Measurements from ENCODE around the gene DDX27.
A peak's percentile ranks its signal among the peaks of the same experiment; 100 is the strongest.

Gene DDX27

DNA sequence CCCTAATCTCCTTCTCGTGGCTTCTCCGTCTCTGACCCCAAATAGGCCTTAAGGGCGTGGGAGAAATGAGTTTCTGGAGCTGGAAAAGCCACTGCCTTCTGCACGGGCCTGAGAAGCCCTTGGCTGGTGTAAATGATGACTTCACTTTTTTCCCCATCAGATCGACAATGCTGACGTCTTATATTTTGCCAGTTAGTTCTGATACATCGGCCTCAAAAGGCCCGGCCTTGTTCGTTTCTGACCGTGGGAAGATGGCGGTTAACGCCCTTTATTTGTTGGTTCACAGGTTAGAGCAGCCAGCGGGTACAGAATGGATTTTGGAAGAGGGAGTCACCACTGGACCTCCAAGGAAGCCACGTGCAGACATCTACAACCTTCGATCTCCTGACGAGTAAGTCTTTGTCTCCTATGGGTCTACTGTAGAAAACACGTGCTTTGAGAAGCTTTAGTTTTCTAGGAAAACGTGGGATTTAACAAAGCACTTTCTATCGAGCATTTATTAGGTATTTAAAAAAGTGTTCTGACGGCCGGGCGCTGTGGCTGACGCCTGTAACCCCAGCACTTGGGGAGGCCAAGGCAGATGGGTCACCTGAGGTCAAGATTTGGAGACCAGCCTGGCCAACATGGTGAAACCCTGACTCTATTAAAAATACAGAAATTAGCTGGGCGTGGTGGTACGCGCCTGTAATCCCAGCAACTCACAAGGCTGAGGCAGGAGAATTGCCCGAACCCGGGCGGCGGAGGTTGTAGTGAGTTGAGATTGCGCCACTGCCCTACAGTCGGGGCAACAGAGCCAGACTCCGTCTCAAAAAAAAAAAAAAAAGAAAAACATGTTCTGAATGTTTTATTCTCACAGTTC lies 59.8 kb downstream of the DDX27 start:
- peak; percentile 66 for DNase-seq

DNA sequence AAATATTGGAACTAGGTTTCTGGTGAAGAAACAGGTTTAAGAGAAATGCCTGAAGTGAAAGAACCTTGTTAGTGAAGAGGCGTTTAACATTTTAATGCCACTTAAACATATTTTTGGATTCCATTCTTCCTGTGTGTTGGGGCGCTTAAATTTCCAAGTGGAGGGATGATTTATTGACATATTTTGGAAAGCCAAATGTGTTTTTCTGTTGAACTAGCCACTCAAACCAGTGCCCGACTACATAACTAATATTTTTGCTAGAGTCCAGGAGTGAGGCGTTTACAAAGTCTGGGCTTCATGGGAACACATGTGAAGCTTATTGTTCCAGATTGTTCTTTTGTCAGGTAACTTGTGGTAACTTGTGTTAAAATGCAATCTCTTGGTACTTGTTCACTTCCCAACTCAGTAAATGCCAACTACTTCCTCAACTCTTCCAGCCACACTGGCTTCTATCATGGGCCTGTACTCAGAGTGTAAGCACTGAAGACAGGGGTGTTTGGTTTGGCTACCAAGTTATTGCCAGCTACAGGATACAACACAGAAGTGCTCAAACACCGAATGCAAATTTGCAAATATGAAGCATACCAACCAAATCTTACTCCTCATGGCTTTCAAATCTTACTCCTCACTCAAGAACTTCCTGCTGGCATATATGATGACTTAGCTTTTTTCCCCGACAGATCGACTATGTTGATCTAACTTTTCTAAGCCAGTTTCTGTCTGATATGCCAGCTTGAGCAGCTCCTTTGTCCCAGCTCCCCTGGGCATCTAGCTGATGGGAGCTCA lies 60.7 kb downstream of the DDX27 start:
- DNase-seq, result no peak

DNA sequence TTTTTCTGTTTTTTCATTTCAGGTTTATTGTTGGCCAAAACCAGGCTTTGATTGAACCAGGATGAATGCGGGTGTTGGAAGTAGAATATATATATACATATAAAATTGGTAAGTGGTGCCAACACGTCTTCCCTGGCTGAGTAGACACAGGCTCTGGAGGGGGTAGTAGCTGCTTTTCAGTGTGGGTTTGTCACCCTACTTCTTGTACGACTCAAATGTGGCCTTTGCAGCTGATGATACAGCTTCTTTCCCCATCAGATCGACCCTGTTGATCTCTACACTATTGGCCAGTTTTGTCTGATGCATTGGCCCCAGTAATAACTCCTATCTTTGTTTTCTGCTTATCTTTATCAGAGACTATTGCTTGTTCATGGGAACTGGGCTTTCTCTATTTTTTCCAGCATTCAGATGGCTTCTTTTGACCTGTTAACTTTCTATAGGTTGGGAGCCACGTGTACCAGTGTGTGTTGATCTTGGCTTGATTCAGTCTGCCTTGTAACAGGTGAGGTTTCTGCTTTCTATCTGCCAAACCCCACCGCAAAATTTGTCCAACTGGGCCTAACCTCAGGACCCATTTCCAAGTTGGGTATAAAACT lies 61.3 kb downstream of the DDX27 start:
- no peak for DNase-seq

DNA sequence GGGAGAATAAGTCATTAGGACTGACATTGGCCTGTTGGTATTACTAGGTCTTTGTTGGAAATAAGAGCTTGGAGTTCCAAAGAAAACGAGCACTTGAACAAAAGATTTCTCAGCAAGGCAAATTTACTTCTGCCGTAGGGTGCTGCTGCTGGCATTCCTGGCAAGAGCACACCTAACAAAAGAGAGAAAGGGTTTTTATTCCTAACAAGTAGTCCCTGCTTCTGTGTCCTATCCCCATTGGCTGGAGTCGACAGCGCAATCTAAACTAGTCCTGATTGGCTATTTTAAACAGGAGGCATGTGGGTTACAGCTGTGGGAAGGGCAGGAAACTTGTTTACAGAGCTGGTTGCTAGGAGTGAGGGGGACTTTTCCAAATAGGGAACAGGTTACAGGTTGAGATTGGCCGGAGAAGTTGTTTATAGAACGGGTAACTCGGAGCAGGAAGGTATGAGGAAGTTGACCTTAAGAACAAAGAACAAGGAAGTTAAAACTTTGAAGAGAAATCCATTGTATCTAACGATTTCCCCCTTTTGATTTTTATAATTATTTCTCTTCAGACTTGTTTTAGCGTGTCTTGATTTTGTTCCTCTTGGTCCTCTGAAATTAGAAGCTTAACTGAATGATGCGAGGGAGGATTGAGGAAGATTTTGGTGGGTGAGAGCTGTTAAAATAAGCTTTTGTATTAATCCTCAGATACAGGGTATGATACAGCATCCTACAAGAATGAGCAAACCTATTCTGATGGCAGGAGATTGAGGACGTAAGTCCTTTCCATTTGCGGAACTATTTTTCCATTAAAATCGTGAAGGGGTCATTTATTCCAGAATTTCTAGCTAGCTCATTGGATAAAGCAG lies 62.1 kb downstream of the DDX27 start:
- DNase-seq, result no peak

DNA sequence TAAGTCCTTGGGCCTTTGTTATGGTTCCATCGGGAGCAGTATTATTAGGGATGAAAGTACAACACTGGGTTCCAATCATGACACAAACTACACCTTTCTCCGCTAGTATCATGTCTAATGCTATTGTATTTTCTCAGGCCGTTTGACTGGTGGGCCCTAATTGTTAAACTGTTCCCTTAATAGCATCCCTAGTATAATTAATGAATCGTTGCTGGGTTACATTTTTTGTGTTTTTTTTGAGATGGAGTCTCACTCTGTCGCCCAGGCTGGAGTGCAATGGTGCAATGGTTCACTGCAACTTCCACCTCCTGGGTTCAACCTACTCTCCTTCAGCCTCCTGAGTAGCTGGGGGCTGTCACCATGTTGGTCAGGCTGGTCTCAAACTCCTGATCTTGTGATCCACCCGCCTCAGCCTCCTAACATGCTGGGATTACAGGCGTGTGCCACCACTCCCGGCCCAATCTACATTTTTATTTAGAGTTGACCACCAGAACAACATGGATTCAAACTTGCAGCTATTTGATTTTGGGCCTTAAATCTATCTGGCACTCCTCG lies 62.8 kb downstream of the DDX27 start:
- no peak for DNase-seq

DNA sequence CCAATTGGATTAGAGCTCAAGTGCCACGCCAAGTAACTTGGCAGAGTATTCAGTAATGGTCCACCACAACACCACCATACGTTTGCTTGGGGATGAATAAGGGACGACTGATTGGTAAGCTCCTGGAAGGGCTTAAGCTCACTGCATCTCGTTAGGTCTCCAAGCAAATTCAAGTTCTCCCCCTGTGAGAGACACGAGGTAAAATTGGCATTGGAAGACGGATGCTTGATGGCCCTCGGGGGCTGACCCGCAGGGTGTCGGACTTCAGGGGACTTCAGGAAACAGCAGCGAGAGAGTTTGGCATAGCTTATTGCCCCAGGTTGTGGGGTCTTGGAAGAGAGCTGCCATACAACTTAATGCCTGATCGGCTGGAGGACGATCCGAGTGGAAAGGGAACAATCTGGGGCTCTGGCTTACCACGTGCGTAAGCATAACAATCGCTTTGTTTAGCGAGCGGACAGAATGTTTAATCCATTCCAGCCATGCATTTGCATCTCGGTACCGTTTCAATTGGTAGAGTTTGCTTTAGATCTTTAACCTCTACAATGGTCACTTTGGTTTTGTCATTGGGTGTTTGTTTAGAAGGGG lies 63.5 kb downstream of the DDX27 start:
- no peak for DNase-seq

DNA sequence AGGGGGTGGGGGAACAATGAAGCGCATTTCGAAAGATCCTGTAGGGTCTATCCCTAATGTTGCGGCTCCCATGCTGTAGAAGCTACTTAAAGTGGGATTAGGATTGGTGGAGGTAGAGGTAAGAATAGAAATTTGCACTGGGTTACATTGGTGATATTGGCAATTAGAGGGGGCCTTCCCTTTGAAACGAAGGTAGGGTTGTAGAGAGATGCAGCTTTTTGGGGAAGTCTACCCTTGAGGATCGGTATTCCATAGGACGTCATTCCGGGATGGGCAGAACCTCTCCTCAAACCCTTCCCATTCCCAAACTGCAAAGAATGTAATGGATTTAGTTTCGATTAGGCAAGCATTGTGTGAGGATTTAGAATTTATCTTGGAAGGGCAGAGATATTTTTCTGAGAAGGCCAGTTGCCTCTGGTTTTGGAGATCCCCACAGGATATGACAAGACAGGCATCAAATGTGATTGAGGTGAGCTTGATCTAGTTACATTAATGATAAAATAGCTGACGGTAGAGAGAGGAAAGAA lies 64.0 kb downstream of the DDX27 start:
- no peak for DNase-seq

DNA sequence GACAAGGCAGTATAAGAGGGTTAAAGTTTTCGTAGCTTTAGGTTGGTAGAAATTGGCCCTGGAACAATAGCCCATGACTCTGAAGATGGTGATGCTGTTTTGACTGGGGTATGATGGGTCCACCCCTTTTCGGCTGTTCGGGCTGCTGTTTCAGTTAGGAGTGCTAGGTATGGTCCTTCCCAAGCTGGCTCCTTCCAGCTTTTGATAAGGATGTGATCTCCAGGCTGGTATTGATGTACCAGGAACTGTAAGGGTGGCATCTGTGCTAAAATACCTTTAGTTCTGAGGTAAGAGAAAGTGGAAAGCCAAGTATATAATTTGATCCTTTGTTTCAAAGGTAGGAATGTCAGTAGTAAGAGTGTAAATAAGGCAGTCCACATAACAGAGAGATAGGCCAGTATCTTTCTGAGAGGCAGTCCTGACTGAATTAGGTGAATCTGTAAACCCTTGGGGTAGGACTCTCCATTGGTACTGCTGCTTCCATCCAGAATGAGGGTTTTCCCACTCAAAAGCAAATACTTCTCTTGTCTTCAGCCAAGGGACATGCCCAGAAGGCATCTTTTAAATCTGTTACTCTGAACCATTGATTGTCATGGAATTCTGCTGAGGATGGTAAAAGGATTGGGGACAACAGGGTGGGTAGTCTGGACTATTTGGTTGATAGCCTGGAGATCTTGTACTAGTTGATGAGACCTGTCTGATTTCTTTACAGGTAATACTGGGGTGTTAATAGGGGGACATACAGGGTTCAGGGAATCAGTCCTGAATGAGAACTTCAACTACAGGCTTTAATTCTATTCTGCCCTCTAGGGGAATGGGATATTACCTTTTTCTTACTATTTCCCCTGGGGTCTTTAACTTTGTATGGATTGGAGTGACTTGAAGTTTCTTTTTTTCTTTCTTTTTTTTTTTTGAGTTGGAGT lies 64.7 kb downstream of the DDX27 start:
- no peak for DNase-seq

DNA sequence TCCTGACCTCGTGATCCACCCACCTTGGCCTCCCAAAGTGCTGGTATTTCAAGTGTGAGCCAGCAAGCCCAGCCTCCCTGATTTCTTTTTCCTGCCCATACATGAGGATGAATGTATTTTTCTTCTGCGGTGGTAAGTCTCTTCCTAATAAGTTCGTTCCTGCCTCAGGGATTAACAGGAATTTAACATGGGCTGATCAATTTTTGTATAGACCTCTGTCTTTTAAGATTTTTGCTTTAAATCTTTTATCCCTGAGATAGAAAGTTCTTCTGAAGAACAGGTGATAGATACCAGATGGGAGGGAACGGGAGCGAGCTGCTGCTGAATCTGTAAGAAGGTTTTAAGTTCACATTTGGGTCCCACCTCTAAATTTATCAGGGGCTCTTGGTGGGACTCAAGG lies 65.6 kb downstream of the DDX27 start:
- no peak for DNase-seq

DNA sequence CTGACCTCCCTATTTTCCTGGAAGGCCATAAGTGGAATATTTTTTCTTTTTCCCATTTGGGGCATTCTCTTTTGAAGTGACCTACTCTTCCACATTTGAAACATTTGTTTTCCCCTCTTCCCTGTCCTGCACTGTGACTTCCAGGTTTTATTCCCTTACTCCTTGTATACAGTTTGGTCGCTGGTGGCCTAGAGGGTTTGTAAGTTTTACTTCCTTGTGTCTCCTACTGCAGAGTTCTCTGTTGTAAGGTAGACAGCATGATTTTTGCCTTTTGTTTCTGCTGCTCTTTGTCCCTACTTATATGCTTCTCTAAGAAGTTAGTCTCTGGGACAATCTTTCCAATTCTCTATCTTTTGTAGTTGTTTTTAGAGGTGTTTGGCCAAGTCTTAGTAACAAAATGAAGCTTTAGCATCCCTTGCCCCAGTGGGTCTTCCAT lies 66.0 kb downstream of the DDX27 start:
- DNase-seq, result no peak

DNA sequence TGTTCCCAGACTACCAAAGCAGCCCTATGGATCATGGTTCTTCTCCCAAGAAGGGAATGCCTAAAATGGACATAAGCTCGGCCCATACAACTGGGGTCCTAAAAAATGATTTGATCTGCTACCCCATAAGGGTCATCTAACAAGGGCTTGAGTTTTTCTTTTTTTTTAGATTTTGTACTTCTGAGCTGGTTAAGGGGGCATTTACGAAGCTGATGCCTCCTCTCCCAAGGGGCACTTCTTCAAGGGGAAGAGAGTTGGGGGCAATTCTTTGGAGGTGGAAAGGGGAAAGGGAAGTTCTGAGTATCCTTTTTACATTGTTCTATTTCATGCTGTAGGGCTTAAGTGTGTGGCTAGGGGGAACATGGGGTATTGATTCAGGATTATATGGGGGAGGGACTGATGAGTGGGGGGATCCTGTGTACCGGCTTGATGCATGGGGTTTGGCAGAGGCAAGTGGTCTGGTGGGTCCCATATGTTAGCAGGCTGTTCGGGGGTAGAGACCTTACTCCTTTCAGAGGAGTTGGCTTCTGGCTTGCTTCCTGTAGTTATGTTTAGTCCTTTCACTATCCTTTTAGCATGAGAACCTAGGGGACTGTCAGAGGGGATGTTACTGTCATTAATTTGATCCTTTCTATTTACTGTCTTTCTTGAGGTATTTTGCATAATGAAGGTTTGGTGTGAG lies 66.7 kb downstream of the DDX27 start:
- DNase-seq, result no peak

DNA sequence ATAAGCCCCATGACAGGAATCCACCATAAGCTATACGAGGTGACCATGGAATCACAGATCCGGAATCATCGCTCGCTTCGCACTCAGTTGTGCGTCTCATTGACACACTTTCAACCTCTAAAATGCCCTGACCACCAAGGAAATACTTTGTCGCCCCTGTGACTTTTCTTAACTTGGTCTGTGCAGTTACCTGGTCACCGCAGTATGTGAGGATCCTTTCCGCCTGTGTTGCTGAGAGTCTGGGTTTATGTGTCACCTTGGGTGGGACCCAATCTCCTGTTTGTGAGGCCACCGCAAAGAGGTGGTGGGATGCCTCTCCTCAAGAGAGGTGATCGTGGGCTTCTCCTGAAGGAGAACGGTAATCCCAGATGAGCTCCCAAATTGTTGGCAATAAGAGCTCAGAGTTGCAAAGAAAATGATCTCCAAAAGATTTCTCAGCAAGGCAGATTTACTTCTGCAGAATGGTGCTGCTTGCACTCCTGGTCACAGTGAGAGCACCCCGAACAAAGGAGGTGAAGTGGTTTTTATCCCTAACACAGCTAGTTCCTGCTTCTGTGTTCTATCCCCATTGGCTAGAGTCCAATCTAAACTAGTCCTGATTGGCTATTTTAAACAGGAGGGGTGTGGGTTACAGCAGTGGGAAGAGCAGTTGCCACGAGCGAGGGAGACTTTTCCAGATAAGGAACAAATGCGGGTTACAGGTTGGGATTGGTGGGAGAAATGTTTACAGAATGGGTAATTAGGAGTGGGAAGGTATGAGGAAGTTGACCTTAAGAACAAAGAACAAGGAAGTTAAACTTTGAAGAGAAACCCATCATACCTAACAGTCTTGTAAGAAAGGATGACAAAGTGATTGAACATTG lies 67.7 kb downstream of the DDX27 start:
- no peak for DNase-seq

DNA sequence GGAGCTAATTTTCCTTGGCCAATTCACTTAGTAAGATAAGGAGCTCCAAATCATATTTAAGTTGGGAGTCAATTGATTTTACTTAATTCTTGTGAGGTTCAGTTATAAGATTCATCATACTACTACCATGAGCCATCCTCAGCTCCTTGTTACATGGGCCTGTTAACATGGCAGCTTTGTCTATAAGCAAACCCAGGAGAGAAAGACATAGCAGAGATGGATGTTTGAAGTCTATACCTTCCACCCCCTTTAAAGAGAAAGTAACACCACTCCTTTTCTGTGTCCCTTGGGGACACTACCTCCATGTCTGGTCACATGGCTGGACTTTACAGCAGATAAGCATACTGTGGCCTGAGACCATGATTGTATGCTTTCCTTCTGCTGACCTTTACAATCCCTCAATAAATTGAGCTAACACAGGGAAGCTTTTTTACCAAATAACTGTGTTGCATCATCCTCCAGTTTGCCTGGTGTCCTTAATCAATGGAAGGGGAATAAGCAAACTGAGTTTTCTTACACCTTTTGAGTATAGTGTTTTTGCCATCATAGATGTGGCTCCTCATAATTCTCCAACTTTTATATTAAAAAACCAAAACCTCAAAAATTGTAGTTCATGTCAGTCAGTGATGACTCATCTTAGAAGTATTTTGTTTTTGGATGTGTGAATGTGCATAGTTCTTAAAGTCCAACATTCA lies 68.5 kb downstream of the DDX27 start:
- DNase-seq, result no peak

DNA sequence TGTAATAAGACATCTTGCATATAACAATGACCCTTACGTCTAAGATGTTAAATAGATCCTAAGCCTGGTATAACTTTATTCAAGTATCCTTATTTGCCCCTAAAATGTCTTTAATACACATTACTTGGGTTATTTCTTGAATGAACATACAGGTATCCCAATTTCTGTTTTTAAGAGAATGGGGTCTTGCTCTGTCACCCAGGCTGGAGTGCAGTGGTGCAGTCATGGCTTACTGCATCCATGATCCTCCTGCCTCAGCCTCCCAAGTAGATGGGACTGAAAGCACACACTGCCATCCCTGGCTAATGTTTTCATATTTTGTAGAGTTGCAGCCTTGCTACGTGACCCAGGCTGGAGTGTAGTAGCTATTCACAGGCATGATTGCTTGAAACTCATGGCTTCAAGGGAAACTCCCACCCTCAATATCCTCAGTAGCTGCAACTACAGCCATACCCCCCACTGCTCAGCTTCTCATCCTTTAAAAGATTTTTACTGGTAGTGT lies 69.1 kb downstream of the DDX27 start:
- DNase-seq, result no peak

DNA sequence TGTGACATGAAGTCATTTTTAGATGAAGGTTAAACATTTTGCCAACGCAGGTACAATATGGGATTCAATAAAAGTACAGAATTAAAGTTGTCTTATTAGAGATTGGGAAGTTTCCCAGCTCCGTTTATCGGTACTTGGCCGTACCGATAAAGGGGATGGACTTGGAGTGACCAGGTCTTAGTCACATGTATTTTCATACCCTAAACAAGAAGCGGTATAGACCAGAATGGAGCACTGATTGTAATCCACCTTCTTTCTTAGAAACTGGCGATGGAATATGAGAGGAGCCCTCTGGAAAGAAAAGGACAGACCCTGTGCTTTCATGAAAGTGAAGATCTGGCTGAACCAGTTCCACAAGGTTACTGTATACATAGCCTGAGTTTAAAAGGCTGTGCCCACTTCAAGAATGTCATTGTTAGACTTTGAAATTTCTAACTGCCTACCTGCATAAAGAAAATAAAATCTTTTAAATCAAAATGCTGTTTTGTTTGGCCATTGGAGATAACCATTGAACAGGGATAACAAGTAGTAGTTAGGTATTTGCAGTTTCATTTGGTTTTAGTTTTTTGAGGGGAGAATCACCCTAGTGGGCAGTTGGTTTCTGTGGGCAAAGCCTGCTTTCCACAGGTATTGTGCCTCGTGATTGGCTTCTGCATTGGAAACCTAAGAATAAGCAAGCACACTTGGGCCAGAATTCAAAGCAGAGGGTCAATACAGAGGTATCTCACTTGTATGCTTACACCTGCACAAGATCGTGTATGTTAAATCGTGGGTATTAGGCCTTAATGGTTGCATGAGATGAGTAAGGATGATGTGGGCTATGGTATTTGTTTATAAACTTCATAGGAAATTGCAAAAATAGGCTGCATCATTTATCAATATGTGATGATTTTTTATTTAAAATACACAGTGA lies 69.8 kb downstream of the DDX27 start:
- DNase-seq, result no peak

DNA sequence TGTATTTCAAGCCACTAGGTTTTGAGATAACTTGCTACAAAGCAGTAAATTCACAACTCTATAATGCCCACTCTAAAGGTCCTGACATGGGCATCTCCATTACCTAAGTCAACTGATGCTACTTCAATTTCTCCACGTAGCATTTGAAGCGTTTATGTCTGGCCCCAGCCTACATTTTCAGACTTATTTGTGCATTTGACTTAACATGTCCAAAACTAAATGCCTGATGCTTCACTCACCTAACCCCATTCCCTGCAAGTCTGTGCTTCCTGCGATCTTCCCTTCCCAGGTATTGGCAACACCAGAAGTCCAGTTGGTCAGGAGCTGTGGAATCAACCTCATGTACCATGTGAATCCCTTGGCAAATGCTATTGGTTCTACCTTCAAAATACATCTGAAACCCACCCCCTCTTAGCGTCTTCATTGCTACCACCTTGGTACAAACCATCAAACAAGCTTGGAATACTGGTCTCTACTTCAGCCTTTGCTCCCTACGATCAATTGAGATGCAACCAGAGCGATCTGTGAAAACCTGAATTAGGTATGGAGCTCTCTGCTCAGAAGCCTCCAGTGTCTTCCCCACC lies 71.5 kb downstream of the DDX27 start:
- no peak for DNase-seq

DNA sequence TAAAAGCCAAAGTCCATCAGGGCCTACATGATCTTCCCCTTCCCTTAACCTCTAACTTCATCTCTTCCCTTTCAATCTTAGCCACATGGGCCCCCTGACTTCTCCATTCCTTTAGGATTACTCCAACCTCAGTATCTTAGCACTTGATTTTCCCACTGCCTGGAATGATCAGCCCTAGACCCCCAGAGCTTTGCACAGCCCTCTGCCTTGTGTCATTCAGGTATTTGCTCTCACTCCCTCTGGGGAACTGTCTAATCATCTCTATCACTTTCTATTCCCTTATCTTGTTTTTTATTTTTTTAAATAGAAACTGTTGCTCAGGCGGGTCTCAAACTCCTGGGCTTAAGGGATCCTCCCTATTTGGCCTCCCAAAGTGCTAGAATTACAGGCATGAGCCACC lies 72.0 kb downstream of the DDX27 start:
- DNase-seq, result no peak
